ENCODE data around the gene PPP1R14D. TPM values are rescaled to one million over a fixed set of nuclear protein-coding genes. Genes with fewer than 3 reads are reported as not detected.

PPP1R14D gene
- total RNA-seq, 4 donors from 2014 or later: 0.51 TPM; not detected in 3

GRCh38 chr15:40844696-40845030 lies 16.2 kb upstream of the PPP1R14D start:
- no peak for DNase-seq
- ATAC-seq: no peak
- H3K27ac ChIP-seq: no peak overlapping the region
- H3K4me3 ChIP-seq: peak overlapping the region; percentile 27 to 52 (median 45)
- H3K9me3 ChIP-seq: no peaks in the 10 kb centered on the region
- peaks cover 0 to 13% of the 10 kb centered on the region in 2 donors for H3K4me1 ChIP-seq
- no peak for TF ChIP-seq POLR2A (IDR thresholded peaks at IDR 0.05)
- TF ChIP-seq, protein P1, sequence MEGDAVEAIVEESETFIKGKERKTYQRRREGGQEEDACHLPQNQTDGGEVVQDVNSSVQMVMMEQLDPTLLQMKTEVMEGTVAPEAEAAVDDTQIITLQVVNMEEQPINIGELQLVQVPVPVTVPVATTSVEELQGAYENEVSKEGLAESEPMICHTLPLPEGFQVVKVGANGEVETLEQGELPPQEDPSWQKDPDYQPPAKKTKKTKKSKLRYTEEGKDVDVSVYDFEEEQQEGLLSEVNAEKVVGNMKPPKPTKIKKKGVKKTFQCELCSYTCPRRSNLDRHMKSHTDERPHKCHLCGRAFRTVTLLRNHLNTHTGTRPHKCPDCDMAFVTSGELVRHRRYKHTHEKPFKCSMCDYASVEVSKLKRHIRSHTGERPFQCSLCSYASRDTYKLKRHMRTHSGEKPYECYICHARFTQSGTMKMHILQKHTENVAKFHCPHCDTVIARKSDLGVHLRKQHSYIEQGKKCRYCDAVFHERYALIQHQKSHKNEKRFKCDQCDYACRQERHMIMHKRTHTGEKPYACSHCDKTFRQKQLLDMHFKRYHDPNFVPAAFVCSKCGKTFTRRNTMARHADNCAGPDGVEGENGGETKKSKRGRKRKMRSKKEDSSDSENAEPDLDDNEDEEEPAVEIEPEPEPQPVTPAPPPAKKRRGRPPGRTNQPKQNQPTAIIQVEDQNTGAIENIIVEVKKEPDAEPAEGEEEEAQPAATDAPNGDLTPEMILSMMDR (IDR thresholded peaks at IDR 0.05 in 4 of 5, conservative IDR thresholded peaks at IDR 0.05 in 1 of 5): no peak
- in situ Hi-C loops (cut with MboI; ENCODE audit: low sequenced_read_pairs in 4 of 4): no loop called here
- H3K27me3 ChIP-seq: peaks cover 24 to 34% (median 29%) of the 10 kb centered on the region in 3 donors
- intact Hi-C loops (cut with DNase I; ENCODE audit: low total_unique reads): no loop called here
- H3K36me3 ChIP-seq: no peaks in the 10 kb centered on the region

DNA sequence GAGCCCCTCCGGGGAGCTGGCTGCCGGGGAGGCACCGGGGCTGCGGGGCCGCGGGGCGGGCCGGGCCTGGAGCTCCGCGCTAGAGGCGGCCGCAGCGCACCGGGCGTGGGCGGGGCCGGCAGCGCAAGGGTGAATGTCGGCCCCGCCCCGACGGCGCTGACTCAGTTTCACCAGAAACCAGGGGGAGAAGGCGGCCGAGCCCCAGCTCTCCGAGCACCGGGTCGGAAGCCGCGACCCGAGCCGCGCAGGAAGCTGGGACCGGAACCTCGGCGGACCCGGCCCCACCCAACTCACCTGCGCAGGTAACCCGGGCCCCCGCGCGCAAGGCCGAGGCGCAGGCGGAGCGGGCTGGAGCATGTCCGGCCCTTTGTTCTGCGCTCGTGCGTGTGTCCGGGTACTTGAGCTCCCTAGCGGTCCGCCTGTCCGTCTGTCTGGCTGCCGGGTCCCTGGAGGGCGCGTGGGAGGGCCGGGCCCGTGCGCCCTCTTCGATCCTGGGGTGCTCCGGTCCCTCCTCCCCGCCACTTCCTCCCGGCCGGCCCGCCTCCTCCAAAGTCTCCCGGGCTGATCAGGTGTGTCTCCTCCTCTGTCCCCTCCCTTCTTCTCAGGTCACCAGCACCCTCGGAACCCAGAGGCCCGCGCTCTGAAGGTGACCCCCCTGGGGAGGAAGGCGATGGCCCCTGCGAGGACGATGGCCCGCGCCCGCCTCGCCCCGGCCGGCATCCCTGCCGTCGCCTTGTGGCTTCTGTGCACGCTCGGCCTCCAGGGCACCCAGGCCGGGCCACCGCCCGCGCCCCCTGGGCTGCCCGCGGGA lies 15.6 kb upstream of the PPP1R14D start, which contains the start of gene SPINT1:
SPINT1 (plus strand) TSS at position 164 of the 811 bp plus-strand sequence; CDS start at position 671, 507 bp downstream.
- in situ Hi-C loops (cut with MboI; ENCODE audit: low sequenced_read_pairs in 4 of 4) (no loop called here), intact Hi-C loops (cut with DNase I; ENCODE audit: low total_unique reads) (no loop called here)
- H3K4me1 ChIP-seq: peaks cover 0 to 13% of the 10 kb centered on the region in 2 donors
- H3K36me3 ChIP-seq: no peaks in the 10 kb centered on the region
- DNase-seq (no peak), ATAC-seq (no peak)
- TF ChIP-seq, protein P1 (IDR thresholded peaks at IDR 0.05 in 4 of 5, conservative IDR thresholded peaks at IDR 0.05 in 1 of 5): no peak
- no peak for TF ChIP-seq POLR2A (IDR thresholded peaks at IDR 0.05)
- peaks cover 24 to 34% (median 29%) of the 10 kb centered on the region in 3 donors for H3K27me3 ChIP-seq
- H3K27ac ChIP-seq: no peak within 1 kb of the TSS
- H3K4me3 ChIP-seq: peak within 1 kb of the TSS; percentile 27 to 52 (median 45)
- no peaks in the 10 kb centered on the region for H3K9me3 ChIP-seq

GRCh38 chr15:40843261-40843884 lies 14.9 kb upstream of the PPP1R14D start:
- Histone ChIP-seq H3K4me1 (peaks cover 0 to 13% of the 10 kb centered on the region in 2 donors), H3K9me3 (no peaks in the 10 kb centered on the region), H3K27me3 (peaks cover 24 to 34% (median 29%) of the 10 kb centered on the region in 3 donors), H3K4me3 (peak overlapping the region in 3 of 4 donors; percentile 41 to 52 (median 49)), H3K36me3 (no peaks in the 10 kb centered on the region), H3K27ac (no peak overlapping the region)
- TF ChIP-seq POLR2A (IDR thresholded peaks at IDR 0.05): no peak
- TF ChIP-seq, protein P1 (IDR thresholded peaks at IDR 0.05 in 4 of 5, conservative IDR thresholded peaks at IDR 0.05 in 1 of 5): no peak
- no peak for DNase-seq
- intact Hi-C loops (cut with DNase I; ENCODE audit: low total_unique reads) (no loop called here), in situ Hi-C loops (cut with MboI; ENCODE audit: low sequenced_read_pairs in 4 of 4) (no loop called here)
- ATAC-seq: no peak

GRCh38 chr15:40841741-40842140 lies 13.2 kb upstream of the PPP1R14D start:
- ATAC-seq: no peak
- TF ChIP-seq POLR2A (IDR thresholded peaks at IDR 0.05): no peak
- TF ChIP-seq, protein P1 (IDR thresholded peaks at IDR 0.05 in 4 of 5, conservative IDR thresholded peaks at IDR 0.05 in 1 of 5): no peak
- H3K27me3 ChIP-seq: peaks cover 24 to 34% (median 29%) of the 10 kb centered on the region in 3 donors

More at GRCh38 chr15:40841741-40842140, 13.2 kb upstream of the PPP1R14D start:
- DNase-seq: no peak
- in situ Hi-C loops (cut with MboI; ENCODE audit: low sequenced_read_pairs in 4 of 4) (no loop called here), intact Hi-C loops (cut with DNase I; ENCODE audit: low total_unique reads) (no loop called here)
- Histone ChIP-seq H3K4me3 (no peak overlapping the region), H3K4me1 (peaks cover 0 to 13% of the 10 kb centered on the region in 2 donors), H3K9me3 (no peaks in the 10 kb centered on the region), H3K36me3 (no peaks in the 10 kb centered on the region), H3K27ac (no peak overlapping the region)

Measured in gastrocnemius medialis (tissue), 4 donors.